CMK (cell line): ENCODE results near the gene OR52D1.

ENCODE experiments used
- DNase-seq: peaks from one replicate; pipeline ENCODE4 v3.0.0-alpha.2; 2010; ENCODE audit warnings: low read depth

OR52D1 gene

DNA sequence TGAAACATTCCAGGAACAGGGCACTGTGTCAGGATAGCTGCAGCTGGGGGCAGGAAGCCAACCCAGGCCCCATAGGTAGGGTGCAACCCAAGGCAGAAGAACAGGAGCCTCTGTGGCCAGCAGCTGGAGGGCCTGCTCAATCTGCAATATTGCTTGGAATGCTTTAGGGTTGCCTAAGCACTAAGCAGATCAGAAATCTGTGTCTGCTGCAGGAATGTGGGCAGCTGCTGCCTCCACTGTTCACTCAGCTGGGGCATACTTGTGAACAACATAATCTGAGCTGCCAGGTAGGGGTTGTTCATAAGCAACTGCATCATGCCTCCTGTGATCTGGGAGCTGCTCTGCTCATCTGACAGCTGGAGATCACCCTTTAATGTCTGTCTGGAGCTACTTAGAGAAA, 26.4 kb downstream of the OR52D1 start:
- DNase-seq, result no peak

DNA sequence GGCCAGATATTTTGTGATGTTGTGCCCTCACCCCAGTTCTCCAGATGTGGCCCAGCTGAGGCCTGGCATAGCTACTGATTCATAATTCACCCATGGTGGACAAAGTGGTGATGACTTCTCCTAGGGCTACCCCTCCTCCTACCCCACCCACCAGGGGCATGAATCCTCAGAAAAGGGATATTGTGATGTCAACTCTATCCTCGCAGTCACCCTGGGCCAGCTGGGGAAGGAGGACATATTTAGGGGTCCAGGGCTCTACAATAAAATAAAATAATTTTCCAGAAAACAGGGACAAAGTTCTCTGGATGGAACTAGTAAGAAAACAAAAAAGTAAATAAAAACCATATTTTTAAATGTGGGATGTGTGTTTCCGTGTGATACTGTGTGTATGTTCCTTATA, 28.1 kb downstream of the OR52D1 start, which contains the start of gene UBQLNL:
UBQLNL (minus strand) TSS at position 101 of the 400 bp plus-strand sequence. CDS start 258 bp downstream, outside the sequence.
- DNase-seq, result no peak

DNA sequence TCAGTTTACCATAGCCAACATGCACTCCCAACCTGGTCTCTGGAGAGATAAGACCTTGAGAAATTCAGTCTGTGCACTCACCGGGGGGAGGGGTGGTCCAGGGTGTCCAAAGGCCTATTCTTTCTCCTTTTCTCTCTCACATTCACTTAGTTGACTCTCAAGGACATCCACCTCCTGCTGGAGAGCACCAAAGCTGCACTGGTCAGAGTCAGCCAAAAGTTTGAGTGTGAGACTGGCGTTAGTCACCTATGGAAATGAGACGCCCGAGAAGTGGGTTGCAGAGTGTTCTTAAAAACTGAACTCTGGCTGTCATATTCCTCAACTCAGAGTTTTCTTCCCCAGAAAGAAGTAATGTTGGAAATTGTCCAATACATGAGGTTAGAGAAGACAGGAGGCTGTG, 33.1 kb downstream of the OR52D1 start:
- no peak for DNase-seq

DNA sequence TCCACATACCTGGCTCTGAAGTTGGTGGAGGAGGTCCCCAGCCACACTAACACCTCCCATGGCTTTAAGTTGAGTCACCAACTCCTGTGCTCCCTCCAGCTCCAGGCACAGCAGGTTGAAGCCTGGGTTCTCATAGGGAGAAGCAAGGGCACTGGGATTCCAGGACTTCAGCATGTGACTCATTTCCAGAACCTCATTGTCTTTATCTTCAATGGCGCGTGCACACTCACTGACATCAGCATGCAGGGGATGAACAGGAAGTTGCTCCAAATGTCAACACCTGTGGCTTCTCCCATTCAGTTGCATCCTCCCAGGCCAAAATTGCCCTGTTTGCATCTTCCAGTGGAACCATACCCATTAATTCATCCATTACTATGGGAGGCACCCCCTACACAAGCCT, 33.8 kb downstream of the OR52D1 start:
- DNase-seq, result no peak

DNA sequence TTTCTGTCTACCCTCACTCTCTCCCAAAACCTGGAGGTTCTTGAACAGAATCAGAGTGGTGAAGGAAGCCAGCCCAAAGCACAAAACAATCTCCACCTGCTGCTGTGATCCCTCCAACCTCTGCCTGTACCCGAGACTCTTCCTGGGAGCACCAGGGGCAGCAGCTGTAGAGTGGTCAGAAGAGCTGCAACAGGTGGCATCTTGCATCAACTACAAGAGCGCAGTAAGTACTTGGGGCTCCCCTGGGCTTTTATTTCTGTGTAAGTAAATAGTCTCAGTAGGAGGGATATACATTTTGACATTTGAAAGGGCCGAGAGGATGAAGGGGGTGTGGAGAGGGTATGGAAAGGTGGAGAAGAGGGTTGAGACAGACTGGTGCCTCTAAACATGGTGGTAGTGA, 36.3 kb downstream of the OR52D1 start:
- DNase-seq, result no peak

DNA sequence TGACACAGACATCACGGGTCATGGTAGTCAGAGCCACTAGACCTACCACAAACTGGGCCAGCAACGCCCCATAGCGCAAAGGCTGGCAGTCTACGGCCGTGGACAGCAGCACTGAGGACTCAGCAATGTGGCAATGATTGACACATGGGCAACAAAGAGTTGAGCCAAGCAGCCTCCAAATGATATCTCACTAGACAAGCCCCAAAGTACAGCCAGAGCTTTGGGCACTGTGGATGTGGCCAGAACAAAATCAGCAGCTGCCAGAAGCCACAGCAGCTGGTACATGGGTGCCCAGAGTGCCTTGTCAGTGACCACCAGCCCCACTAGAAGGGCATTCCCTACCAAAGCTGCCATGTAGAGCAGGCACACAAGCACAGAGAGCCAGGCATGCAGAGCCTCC, 39.2 kb downstream of the OR52D1 start:
- no peak for DNase-seq

DNA sequence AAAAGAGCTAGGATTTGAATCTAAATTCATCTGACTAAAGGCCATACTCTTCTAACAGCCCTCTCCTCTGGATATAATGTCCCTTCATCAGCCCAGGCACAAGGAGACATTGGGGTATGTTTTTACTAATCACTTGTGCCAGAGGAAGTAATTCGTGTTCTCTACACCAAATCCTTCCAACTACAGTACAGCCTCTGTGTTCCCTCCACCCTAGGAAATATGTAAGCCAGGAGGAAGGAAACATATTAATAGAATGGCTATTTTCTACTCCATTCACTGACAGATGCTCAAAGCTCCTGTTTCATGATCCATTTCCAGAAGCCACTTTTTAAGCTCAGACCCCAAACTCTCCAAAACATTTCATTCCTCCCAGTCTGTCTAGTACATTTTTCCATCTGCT, 40.0 kb downstream of the OR52D1 start:
- no peak for DNase-seq

DNA sequence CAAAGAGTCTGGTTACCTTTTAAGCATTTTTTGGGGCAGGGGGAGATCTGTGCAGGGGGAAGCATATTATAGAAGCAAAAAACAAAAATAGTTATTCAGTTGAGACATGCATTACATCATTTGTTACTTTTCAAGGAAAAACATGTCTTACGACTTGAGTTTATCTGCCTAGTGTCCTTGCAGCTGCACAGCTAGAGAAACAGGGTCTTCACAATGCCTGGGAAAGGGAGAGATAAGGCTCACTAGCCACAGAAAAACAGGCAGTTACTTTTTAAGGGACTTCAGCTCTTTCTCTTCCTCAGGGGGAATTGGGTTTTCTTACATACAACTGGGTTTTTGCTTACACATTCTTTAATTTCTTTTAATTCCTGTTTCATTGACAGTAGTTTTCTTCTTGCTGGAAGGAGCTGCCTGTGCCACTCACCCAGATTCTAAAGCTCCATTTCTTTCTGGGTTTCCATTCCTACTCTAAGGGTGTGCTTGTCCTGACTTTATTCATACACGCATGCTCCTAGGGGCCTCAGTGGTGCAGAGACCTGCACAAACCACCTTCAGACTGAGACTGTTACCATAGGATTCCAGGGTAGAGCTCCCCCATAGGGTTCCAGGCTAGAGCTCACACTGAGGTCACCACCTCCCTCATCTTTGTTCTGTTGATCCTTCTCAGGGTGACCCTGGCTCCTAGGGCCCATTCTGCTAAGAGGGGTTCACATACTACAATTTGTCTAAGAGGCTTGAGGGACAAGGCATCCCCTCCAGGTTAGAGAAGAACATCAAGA, 42.8 kb downstream of the OR52D1 start:
- DNase-seq, result no peak

DNA sequence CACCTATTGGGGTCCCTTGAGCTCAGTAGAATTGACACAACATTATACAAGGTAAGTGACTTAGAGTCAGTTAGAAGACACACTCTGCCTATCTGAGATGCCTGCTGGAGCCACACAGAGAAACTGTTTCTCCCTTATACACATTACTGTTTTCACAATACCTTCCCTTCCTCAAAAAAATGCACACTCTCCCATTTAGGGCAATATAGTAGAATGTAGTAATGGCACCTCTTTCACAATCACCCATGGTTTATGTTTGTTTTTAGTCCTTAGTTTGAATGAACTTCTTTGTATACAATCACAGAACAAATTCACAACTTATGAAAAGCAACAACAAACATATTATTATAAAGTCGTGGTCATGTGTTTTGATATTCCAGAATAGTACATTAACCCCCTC, 45.6 kb downstream of the OR52D1 start:
- no peak for DNase-seq

DNA sequence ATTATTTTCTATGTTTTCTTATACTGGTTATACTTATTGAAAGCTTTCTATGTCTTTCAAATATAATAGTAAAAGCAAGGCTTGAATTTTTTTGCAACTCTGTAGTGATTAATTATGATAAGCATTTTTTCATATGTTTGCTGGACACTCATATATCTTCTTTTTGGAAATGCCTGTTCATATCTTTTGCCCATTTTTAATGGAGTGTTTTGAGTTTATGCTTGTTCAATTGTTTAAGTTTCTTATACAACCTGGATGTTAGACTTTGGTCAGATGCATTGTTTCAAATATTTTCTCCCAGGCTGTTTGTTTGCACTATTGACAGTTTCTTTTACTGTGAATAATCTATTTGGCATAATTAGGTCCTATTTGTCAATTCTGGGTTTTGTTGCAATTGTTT, 48.0 kb downstream of the OR52D1 start:
- no peak for DNase-seq
